Kidney glomerular epithelial cell (primary cell): Measurements from ENCODE around the gene KLK1.
"Not testable (repeated sequence)": the region's sequence is repeated elsewhere in the genome, so short reads cannot be mapped to it uniquely, and the experiment has no call there.

Experiments used
- DNase-seq: peaks from one replicate; lab custom pipeline; 2025; lab: John Stamatoyannopoulos, UW

The KLK1 gene

GRCh38 chr19:50815439-50815838, 8.1 kb downstream of the KLK1 start:
- DNase-seq = no peak

GRCh38 chr19:50814883-50815282, 8.7 kb downstream of the KLK1 start:
- no peak for DNase-seq

- no peak for DNase-seq
These were observed 11.1 kb downstream of the KLK1 start for GRCh38 chr19:50812474-50812873.

GRCh38 chr19:50811622-50812238, 11.9 kb downstream of the KLK1 start:
- DNase-seq = not testable (repeated sequence)

- no peak for DNase-seq
These were observed 14.7 kb downstream of the KLK1 start for GRCh38 chr19:50808856-50809255.

- peak; percentile 98 for DNase-seq
These were observed 18.9 kb downstream of the KLK1 start for GRCh38 chr19:50804420-50805272.

GRCh38 chr19:50803633-50804419, 19.8 kb downstream of the KLK1 start:
- DNase-seq = no peak

GRCh38 chr19:50801107-50801506, 22.5 kb downstream of the KLK1 start:
- no peak for DNase-seq

- DNase-seq = no peak
These were observed 24.1 kb downstream of the KLK1 start for GRCh38 chr19:50799547-50799851.

- DNase-seq = no peak
These were observed 24.7 kb downstream of the KLK1 start for GRCh38 chr19:50798659-50799546.

GRCh38 chr19:50797781-50798658, 25.6 kb downstream of the KLK1 start:
- no peak for DNase-seq

GRCh38 chr19:50797429-50797780, 26.2 kb downstream of the KLK1 start:
- DNase-seq = no peak

GRCh38 chr19:50796634-50797428, 26.8 kb downstream of the KLK1 start:
- DNase-seq = no peak

GRCh38 chr19:50796128-50796633, 27.4 kb downstream of the KLK1 start:
- no peak for DNase-seq

- DNase-seq = no peak
These were observed 27.9 kb downstream of the KLK1 start for GRCh38 chr19:50795664-50796073.

GRCh38 chr19:50794876-50795663, 28.5 kb downstream of the KLK1 start:
- no peak for DNase-seq

GRCh38 chr19:50794074-50794875, 29.3 kb downstream of the KLK1 start:
- DNase-seq = no peak

GRCh38 chr19:50793558-50794065, 30.0 kb downstream of the KLK1 start:
- no peak for DNase-seq
